T-helper 22 cell (primary cell): ENCODE measurements around the gene NEK9.
"Not testable (repeated sequence)": the region's sequence is repeated elsewhere in the genome, so short reads cannot be mapped to it uniquely, and the experiment has no call there.

Source experiments
- DNase-seq: peaks from one replicate; pipeline ENCODE4 v3.0.0-alpha.2; 2020; ENCODE audit warnings: low read depth

NEK9 gene

GRCh38 chr14:75107186-75107585, 19.7 kb downstream of the NEK9 start:
- no peak for DNase-seq

GRCh38 chr14:75101491-75101890, 25.4 kb downstream of the NEK9 start:
- DNase-seq = no peak

GRCh38 chr14:75098682-75099081, 28.2 kb downstream of the NEK9 start:
- DNase-seq = no peak

GRCh38 chr14:75098212-75098611, 28.6 kb downstream of the NEK9 start:
- no peak for DNase-seq

GRCh38 chr14:75096959-75097358, 29.9 kb downstream of the NEK9 start:
- DNase-seq = no peak

- no peak for DNase-seq
These were observed 31.2 kb downstream of the NEK9 start for GRCh38 chr14:75095690-75096089.

- DNase-seq = no peak
These were observed 32.0 kb downstream of the NEK9 start for GRCh38 chr14:75094896-75095295.

GRCh38 chr14:75092698-75093097, 34.1 kb downstream of the NEK9 start:
- DNase-seq = no peak

GRCh38 chr14:75091251-75091650, 35.6 kb downstream of the NEK9 start:
- no peak for DNase-seq

- no peak for DNase-seq
These were observed 36.5 kb downstream of the NEK9 start for GRCh38 chr14:75090353-75090752.

- peak; percentile 2 for DNase-seq
These were observed 38.1 kb downstream of the NEK9 start for GRCh38 chr14:75088566-75089373.

- no peak for DNase-seq
These were observed 38.7 kb downstream of the NEK9 start for GRCh38 chr14:75088153-75088552.

- no peak for DNase-seq
These were observed 42.3 kb downstream of the NEK9 start for GRCh38 chr14:75084513-75084912.

- DNase-seq = no peak
These were observed 43.6 kb downstream of the NEK9 start for GRCh38 chr14:75083271-75083670.

GRCh38 chr14:75081660-75082229, 45.1 kb downstream of the NEK9 start:
- no peak for DNase-seq

- no peak for DNase-seq
These were observed 47.3 kb downstream of the NEK9 start for GRCh38 chr14:75079521-75079920.

- DNase-seq = no peak
These were observed 49.1 kb downstream of the NEK9 start for GRCh38 chr14:75077794-75078193.

- DNase-seq = no peak
These were observed 56.5 kb downstream of the NEK9 start for GRCh38 chr14:75070383-75070782.

GRCh38 chr14:75069811-75070145, 57.1 kb downstream of the NEK9 start:
- DNase-seq = no peak

GRCh38 chr14:75069121-75069810, 57.6 kb downstream of the NEK9 start, which contains the start of gene ZC2HC1C:
TSS of gene ZC2HC1C (plus strand) at chr14:75069641. CDS start at chr14:75070574, 933 bp downstream.
- peak; percentile 12 for DNase-seq

- no peak for DNase-seq
These were observed 58.3 kb downstream of the NEK9 start for GRCh38 chr14:75068294-75069120.

GRCh38 chr14:75067765-75068164, 59.1 kb downstream of the NEK9 start:
- not testable (repeated sequence) for DNase-seq
